Bronchial epithelial cell (primary cell): ENCODE data around the gene HADHA. TPM values are rescaled to one million over a fixed set of nuclear protein-coding genes. Genes with fewer than 3 reads are reported as not detected.

Source experiments
- DNase-seq: peaks from one replicate; pipeline ENCODE4 v3.0.0-alpha.2; 2010; ENCODE audit warnings: low read depth
- FAIRE-seq: peaks from 2 replicates; lab custom pipeline; 2011; peaks lifted over from hg19 to GRCh38; lab: Jason Lieb, UNC
- H3K27me3 ChIP-seq: 2 replicates; pipeline ENCODE4 v1.5.1; 2011; ENCODE audit warnings: low read length; ENCODE audit not compliant: control insufficient read depth, insufficient read depth
- H3K36me3 ChIP-seq: 2 replicates; pipeline ENCODE4 v1.5.1; 2011; ENCODE audit warnings: low read length; ENCODE audit not compliant: control insufficient read depth, insufficient read depth
- H3K4me3 ChIP-seq: 2 replicates; pipeline ENCODE4 v1.5.1; 2011; ENCODE audit warnings: mild to moderate bottlenecking, low read depth, low read length, control low read depth
- total RNA-seq: library from RNA; depleted of rRNA; stranded (reverse); fragments of >200 nt; gene quantifications from 2 replicates; pipeline ENCODE4 v1.2.1, GENCODE V29; 2014
- TF ChIP-seq, protein P1 (sequence below): IDR thresholded peaks from 2 replicates; pipeline ENCODE4 v1.5.1; 2011; ENCODE audit warnings: mild to moderate bottlenecking, moderate library complexity, low read length, control low read depth, inconsistent platforms; ENCODE audit not compliant: insufficient read depth, severe bottlenecking

HADHA gene
- total RNA-seq, 1 donor from 2014 or later = 140 TPM

DNA sequence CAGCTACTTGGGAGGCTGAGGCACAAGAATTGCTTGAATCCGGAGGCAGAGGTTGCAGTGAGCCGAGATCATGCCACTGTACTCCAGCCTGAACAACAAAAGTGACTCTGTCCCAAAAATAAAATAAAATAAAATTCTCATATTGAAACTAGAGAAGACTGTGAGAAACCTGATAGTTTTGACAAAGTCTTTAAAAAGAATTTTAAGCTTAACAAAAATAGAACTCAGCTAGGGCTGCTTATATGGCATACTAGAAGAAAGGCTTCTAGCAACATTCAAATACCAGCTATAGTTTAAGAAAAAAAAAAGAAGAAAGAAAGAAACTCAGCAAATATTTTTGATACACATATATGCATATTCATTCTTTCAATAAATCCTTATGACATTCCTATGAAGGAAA is 13.6 kb downstream of the HADHA start:
- FAIRE-seq = no peak
- no peaks in the 10 kb centered on the region for H3K27me3 ChIP-seq
- peaks cover 29% of the 10 kb centered on the region for H3K36me3 ChIP-seq
- TF ChIP-seq, protein P1, sequence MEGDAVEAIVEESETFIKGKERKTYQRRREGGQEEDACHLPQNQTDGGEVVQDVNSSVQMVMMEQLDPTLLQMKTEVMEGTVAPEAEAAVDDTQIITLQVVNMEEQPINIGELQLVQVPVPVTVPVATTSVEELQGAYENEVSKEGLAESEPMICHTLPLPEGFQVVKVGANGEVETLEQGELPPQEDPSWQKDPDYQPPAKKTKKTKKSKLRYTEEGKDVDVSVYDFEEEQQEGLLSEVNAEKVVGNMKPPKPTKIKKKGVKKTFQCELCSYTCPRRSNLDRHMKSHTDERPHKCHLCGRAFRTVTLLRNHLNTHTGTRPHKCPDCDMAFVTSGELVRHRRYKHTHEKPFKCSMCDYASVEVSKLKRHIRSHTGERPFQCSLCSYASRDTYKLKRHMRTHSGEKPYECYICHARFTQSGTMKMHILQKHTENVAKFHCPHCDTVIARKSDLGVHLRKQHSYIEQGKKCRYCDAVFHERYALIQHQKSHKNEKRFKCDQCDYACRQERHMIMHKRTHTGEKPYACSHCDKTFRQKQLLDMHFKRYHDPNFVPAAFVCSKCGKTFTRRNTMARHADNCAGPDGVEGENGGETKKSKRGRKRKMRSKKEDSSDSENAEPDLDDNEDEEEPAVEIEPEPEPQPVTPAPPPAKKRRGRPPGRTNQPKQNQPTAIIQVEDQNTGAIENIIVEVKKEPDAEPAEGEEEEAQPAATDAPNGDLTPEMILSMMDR = no peak
- no peak for DNase-seq
- no peak overlapping the region for H3K4me3 ChIP-seq

DNA sequence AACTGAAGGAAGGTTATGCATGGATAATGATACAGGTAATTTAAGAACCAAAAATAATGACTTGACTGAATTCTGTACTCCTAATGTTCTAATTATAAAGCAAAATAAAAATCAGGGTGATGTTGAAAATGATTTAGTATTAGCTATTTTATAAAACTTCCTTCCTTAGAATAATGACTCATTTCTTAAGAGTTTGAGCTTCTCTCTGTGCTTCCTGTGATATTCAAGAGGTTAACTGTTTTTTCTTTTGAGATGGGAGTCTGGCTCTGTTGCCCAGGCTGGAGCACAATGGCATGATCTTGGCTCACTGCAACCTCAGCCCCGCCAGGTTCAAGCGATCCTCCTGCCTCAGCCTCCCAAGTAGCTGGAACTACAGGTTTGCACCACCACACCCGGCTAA is 14.8 kb downstream of the HADHA start:
- FAIRE-seq = no peak
- Histone ChIP-seq H3K36me3 (peaks cover 27% of the 10 kb centered on the region), H3K27me3 (no peaks in the 10 kb centered on the region), H3K4me3 (no peak overlapping the region)
- TF ChIP-seq, protein P1 = no peak
- DNase-seq = no peak

DNA sequence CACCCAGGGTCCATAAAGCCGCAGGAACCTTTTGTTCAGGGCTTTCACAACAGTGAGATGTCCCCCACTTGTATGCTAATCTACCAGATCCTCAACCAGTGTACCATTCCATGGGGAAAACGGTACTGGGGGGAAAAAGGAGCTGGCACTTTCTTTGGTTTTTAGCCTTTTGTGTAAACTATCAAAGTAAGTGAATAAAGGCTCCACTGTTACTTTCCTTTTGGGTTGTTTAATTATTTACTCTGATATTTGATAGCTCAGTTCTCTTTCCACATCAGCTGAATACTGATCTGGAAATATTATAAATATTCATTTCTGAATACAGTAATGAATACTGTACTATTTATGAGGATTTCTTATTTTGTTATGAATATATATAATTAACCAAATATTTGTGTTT is 20.3 kb downstream of the HADHA start:
- TF ChIP-seq, protein P1 = no peak
- DNase-seq (no peak), FAIRE-seq (no peak)
- Histone ChIP-seq H3K36me3 (peaks cover 14% of the 10 kb centered on the region), H3K27me3 (no peaks in the 10 kb centered on the region), H3K4me3 (no peak overlapping the region)

DNA sequence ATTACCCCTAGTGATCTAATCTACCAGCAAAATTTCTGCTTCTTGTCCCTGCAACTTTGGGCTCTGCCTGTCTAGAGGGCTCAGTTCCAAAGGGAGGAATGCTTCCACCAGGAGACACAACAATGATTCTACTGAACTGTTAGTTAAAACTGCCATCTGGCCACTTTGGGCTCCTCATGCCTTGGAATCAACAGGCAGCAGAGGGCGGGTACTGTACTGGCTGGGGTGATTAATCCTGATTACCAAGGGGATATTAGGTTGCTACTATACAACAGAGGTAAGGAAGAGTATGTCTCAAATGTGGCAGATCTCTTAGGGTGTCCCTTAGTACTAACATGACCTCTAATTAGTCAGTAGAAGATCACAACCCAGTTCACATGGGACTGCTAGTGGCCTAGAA is 21.4 kb downstream of the HADHA start:
- FAIRE-seq (no peak), DNase-seq (no peak)
- H3K36me3 ChIP-seq = peaks cover 13% of the 10 kb centered on the region
- TF ChIP-seq, protein P1 = no peak
- H3K27me3 ChIP-seq = no peaks in the 10 kb centered on the region
- no peak overlapping the region for H3K4me3 ChIP-seq

DNA sequence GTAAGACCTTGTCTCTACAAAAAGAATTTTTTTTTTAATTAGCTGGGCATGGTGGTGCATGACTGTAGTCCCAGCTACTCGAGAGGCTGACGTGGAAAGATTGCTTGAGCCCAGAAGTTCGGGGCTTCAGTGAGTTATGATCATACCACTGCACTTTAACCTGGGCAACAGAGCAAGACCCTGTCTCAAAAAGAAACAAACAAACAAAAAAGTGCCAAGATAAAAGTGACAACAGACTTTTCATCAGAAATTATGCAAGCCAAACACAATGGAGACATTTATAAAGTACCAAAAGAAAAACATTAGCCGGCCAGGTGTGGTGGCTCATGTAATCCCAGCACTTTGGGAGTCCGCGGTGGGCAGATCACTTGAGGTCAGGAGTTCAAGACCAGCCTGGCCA is 26.7 kb downstream of the HADHA start:
- no peaks in the 10 kb centered on the region for H3K27me3 ChIP-seq
- peaks cover 18% of the 10 kb centered on the region for H3K36me3 ChIP-seq
- TF ChIP-seq, protein P1 = no peak
- H3K4me3 ChIP-seq = no peak overlapping the region
- no peak for DNase-seq
- no peak for FAIRE-seq

DNA sequence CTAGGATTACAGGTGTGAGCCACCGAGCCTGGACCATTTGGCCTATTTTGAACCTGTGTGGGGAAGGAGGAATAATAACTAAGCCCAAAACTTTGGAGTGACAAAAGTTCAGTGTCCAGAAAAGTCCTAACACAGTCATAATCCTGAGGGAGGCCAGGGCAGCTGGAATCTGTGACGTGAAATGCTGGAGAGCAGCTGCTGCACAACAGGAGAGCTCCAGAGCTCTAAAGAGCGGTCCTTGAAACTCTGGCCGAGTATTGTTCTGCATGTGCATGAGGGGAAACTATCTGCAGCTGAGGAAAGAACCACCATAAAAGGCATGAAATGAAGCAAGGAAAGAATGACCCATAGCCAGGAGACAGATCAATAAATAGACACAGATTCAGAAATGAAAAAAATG is 27.8 kb downstream of the HADHA start:
- H3K27me3 ChIP-seq = no peaks in the 10 kb centered on the region
- FAIRE-seq = no peak
- DNase-seq = no peak
- peaks cover 15% of the 10 kb centered on the region for H3K36me3 ChIP-seq
- H3K4me3 ChIP-seq = no peak overlapping the region
- TF ChIP-seq, protein P1 = no peak
